ENCODE results near the gene ECT2. TPM values are rescaled to one million over a fixed set of nuclear protein-coding genes. Genes with fewer than 3 reads are reported as not detected.

ECT2 gene
- total RNA-seq, 1 experiment from 2014 or later, result 63.9 TPM

DNA sequence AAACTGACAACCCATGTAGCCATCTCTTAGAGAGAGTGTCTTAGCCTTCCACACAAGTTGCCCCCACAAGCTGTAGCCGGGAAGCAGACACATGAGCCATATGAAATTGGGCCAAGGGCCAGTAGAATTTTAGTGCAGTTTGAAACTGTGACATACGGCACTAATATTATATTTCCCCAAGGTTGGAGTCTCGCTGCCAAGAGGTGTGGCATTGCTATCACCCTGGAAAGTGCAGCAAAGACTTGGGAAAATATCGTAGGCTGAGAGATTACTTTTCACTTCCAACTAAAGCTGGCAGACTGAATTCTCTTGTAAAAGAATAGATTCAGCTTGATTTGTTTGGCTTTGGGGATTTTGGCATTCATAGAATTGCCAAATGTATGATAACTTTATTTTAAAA is 89.2 kb downstream of the ECT2 start:
- DNase-seq (ENCODE audit: unreplicated experiment), result no peak
- TF ChIP-seq, protein P1, sequence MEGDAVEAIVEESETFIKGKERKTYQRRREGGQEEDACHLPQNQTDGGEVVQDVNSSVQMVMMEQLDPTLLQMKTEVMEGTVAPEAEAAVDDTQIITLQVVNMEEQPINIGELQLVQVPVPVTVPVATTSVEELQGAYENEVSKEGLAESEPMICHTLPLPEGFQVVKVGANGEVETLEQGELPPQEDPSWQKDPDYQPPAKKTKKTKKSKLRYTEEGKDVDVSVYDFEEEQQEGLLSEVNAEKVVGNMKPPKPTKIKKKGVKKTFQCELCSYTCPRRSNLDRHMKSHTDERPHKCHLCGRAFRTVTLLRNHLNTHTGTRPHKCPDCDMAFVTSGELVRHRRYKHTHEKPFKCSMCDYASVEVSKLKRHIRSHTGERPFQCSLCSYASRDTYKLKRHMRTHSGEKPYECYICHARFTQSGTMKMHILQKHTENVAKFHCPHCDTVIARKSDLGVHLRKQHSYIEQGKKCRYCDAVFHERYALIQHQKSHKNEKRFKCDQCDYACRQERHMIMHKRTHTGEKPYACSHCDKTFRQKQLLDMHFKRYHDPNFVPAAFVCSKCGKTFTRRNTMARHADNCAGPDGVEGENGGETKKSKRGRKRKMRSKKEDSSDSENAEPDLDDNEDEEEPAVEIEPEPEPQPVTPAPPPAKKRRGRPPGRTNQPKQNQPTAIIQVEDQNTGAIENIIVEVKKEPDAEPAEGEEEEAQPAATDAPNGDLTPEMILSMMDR (IDR thresholded peaks at IDR 0.05; ENCODE audit: unreplicated experiment), result no peak
- no peaks in the 10 kb centered on the region for H3K9me3 Mint-ChIP-seq (ENCODE audit: unreplicated experiment)
- no peaks in the 10 kb centered on the region for H3K36me3 Mint-ChIP-seq (ENCODE audit: insufficient read depth, unreplicated experiment)
- intact Hi-C loops (cut with micrococcal nuclease), result no loop called here
- CTCF ChIA-PET, result interaction anchor here (0.7 to 1.3 kb wide), 4 partner anchors 12 to 205 kb away, joined by 3 to 4 read pairs (median 3); no protein-coding TSS in a partner anchor
- POLR2A ChIA-PET, result interaction anchor here (0.7 kb wide), 1 partner anchor 29 kb away, joined by 4 read pairs; no protein-coding TSS in a partner anchor
- H3K4me3 Mint-ChIP-seq (ENCODE audit: unreplicated experiment), result no peak overlapping the region
- peaks cover 88% of the 10 kb centered on the region for H3K27me3 Mint-ChIP-seq (ENCODE audit: insufficient read depth, unreplicated experiment)
- no peaks in the 10 kb centered on the region for H3K4me1 Mint-ChIP-seq (ENCODE audit: insufficient read depth, unreplicated experiment)
- no TSS peak for BruUV-seq (replicated peaks)
- H3K27ac Mint-ChIP-seq (ENCODE audit: low read depth, unreplicated experiment), result no peak overlapping the region

DNA sequence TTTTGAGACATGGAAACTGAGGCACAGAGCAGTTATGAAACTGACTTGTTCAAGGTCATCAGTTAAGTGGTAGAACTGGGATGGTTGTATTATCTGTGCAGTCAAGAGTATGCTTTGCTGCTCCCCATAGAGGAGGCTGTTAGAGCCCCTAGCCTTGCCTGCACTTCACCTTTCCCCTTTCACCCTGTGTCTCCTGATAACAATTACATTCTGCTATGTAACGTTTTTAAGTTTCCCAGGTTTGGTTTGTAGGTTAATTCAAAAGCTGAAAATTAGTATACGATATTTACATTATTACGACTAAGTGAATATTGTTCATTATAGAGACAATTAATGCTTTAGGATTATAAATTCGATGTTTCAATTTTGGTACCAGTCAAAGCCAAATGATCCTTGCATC is 89.9 kb downstream of the ECT2 start:
- TF ChIP-seq, protein P1 (IDR thresholded peaks at IDR 0.05; ENCODE audit: unreplicated experiment), result no peak
- Mint-ChIP-seq H3K9me3 (ENCODE audit: unreplicated experiment) (no peaks in the 10 kb centered on the region), H3K27me3 (ENCODE audit: insufficient read depth, unreplicated experiment) (peaks cover 85% of the 10 kb centered on the region), H3K27ac (ENCODE audit: low read depth, unreplicated experiment) (no peak overlapping the region), H3K36me3 (ENCODE audit: insufficient read depth, unreplicated experiment) (no peaks in the 10 kb centered on the region), H3K4me1 (ENCODE audit: insufficient read depth, unreplicated experiment) (no peaks in the 10 kb centered on the region), H3K4me3 (ENCODE audit: unreplicated experiment) (no peak overlapping the region)
- no TSS peak for BruUV-seq (replicated peaks)
- intact Hi-C loops (cut with micrococcal nuclease), result no loop called here
- CTCF ChIA-PET, result interaction anchor here (0.6 to 1.0 kb wide), 2 partner anchors 147 to 206 kb away, joined by 3 to 4 read pairs; no protein-coding TSS in a partner anchor
- no peak for DNase-seq (ENCODE audit: unreplicated experiment)
- POLR2A ChIA-PET, result interaction anchor here (0.6 to 0.7 kb wide), 2 partner anchors 28 to 187 kb away, joined by 3 to 4 read pairs; no protein-coding TSS in a partner anchor

DNA sequence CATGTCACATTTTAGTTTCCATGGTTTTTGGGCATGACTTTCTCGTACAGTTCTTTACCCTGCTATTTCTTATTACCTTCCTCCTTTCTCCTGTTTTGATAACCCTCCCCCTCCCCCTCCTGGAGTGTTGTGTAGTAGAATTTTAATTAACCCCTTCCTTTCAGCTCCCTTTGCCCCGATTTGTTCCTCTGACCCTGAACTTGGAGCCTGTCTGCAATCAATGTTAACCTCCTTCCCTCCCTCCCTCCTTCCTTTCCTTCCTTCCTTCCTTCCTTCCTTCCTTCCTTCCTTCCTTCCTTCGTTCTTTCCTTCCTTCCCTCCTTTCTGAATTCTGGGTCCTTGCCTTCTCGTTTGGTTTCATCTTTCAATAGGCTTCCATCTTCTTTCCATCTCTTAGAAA is 90.4 kb downstream of the ECT2 start:
- H3K27me3 Mint-ChIP-seq (ENCODE audit: insufficient read depth, unreplicated experiment), result peaks cover 84% of the 10 kb centered on the region
- H3K9me3 Mint-ChIP-seq (ENCODE audit: unreplicated experiment), result no peaks in the 10 kb centered on the region
- POLR2A ChIA-PET, result interaction anchor here (0.6 kb wide), 1 partner anchor 187 kb away, joined by 3 read pairs; no protein-coding TSS in a partner anchor
- intact Hi-C loops (cut with micrococcal nuclease), result no loop called here
- no peak for DNase-seq (ENCODE audit: unreplicated experiment)
- no peaks in the 10 kb centered on the region for H3K4me1 Mint-ChIP-seq (ENCODE audit: insufficient read depth, unreplicated experiment)
- no peak overlapping the region for H3K27ac Mint-ChIP-seq (ENCODE audit: low read depth, unreplicated experiment)
- TF ChIP-seq, protein P1 (IDR thresholded peaks at IDR 0.05; ENCODE audit: unreplicated experiment), result no peak
- BruUV-seq (replicated peaks), result no TSS peak
- CTCF ChIA-PET, result interaction anchor here (0.6 kb wide), 2 partner anchors 91 to 206 kb away, joined by 3 to 4 read pairs; no protein-coding TSS in a partner anchor
- H3K4me3 Mint-ChIP-seq (ENCODE audit: unreplicated experiment), result no peak overlapping the region
- H3K36me3 Mint-ChIP-seq (ENCODE audit: insufficient read depth, unreplicated experiment), result no peaks in the 10 kb centered on the region

DNA sequence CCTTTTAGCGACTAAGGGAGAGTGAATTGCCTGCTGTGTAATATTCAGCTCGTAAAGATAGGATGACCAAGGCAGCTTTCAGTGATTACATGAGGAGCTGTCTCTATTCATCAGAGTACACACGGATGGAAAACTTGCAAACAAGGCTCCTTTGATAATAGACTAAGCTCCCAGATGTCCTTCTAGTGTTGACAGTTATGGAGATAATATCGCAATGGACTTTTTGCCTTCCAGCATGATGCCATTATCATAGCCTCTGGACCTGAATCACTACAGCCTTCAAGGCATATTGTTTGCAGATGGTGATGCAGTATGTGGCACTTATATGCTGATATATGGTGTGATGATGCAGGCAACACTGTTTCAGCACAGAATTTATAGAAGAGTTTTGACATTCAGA is 93.9 kb downstream of the ECT2 start:
- ChIA-PET CTCF (interaction anchor here (0.6 to 1.5 kb wide), 3 partner anchors 11 to 580 kb away, joined by 3 read pairs; no protein-coding TSS in a partner anchor), POLR2A (no interaction called here)
- H3K36me3 Mint-ChIP-seq (ENCODE audit: insufficient read depth, unreplicated experiment), result no peaks in the 10 kb centered on the region
- no peak overlapping the region for H3K4me3 Mint-ChIP-seq (ENCODE audit: unreplicated experiment)
- no peak overlapping the region for H3K27ac Mint-ChIP-seq (ENCODE audit: low read depth, unreplicated experiment)
- TF ChIP-seq, protein P1 (IDR thresholded peaks at IDR 0.05; ENCODE audit: unreplicated experiment), result no peak
- intact Hi-C loops (cut with micrococcal nuclease), result no loop called here
- H3K9me3 Mint-ChIP-seq (ENCODE audit: unreplicated experiment), result no peaks in the 10 kb centered on the region
- no TSS peak for BruUV-seq (replicated peaks)
- peaks cover 59% of the 10 kb centered on the region for H3K27me3 Mint-ChIP-seq (ENCODE audit: insufficient read depth, unreplicated experiment)
- DNase-seq (ENCODE audit: unreplicated experiment), result no peak
- no peaks in the 10 kb centered on the region for H3K4me1 Mint-ChIP-seq (ENCODE audit: insufficient read depth, unreplicated experiment)
